ENCODE data around the gene SOX12. TPM values are rescaled to one million over a fixed set of nuclear protein-coding genes. Genes with fewer than 3 reads are reported as not detected.

SOX12 gene
- total RNA-seq (2022; extraction: Qiagen RNA extraction): 18.3 to 27.5 TPM (median 26.0 TPM) in 5 replicates

DNA sequence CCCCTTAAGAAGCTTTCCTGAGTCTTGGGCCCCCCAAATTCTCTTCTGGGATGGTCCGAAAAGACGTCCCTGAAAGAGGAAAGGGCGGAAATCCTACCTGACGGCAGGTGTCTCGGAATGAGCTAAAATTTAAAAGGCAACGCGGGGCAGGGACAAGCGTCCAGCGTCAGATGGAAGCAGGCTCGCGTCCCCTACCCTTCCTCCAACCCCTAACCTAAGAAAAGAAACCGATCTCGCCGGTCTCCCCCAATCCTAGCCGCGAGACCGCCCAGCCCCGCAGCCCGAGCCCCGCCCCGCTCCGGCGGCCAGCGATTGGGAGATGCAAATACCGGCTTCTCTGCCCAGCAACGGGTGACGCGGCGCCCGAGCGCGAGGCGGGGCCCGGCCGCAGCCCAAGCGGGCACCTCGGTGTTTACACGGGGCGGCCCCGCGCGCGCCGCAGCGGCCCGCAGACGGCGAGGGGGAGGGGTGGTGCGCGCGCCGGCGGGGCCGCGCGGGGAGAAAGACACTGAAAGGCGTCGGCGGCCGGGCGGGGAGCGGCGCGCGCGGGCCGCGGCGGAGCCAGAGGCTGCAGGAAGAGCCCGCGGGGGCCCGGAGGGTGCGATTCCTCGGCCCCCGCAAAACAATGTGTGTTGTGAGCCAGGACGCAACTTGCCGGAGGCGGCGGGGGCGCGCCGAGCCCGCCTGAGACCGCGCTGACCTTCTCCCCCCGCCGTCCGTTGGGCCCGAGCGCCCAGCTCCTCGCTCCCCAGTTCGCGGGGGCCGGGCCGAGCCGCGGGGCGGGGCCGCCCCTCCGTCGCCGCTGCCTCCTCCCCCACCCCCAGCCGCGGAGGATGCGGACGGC, at the start of gene SOX12:
Gene SOX12 (plus strand): TSS at position 508 of the 844 bp plus-strand sequence. CDS start 373 bp downstream, outside the sequence.

GRCh38 chr20:290084-290831, 35.1 kb upstream of the SOX12 start, which contains the start of gene C20orf96:
C20orf96 (minus strand) TSS chr20:290750; CDS start chr20:290610, 140 bp downstream.

DNA sequence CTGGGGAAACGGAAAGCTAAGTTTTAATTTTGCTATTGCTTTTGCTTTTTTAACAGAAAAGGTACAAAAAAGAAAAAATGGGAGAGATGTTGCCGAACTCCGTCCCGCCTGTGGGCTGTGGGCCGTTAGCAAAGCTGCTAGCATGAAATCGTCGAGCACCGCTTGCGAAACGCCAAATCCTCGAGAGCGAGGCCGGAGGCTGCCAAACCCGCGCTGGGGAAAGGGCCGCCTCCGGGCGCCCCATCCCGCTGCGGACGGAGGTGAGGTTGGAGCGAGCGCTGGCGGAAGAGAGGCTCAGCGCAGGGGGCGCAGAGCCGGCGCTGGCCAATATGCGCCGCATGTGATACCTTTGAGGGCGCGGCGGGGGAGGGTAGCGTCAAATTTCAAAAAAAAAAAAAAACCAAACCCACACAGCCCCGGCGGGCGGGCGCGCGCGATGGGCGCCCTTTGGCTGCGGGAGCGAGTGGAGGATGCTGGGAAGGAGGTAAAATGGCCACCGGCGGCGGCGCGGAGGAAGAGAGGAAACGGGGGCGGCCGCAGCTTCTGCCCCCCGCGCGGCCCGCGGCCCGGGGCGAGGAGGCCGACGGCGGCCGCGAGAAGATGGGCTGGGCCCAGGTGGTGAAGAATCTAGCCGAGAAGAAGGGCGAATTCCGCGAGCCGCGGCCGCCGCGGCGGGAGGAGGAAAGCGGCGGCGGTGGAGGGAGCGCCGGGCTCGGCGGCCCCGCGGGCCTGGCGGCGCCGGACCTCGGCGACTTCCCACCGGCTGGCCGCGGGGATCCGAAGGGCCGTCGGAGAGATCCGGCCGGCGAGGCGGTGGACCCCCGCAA, 28.0 kb upstream of the SOX12 start, which contains the start of gene ZCCHC3:
Gene ZCCHC3 (plus strand): TSS at position 473 of the 827 bp plus-strand sequence. CDS start 17 bp downstream, at position 490.

DNA sequence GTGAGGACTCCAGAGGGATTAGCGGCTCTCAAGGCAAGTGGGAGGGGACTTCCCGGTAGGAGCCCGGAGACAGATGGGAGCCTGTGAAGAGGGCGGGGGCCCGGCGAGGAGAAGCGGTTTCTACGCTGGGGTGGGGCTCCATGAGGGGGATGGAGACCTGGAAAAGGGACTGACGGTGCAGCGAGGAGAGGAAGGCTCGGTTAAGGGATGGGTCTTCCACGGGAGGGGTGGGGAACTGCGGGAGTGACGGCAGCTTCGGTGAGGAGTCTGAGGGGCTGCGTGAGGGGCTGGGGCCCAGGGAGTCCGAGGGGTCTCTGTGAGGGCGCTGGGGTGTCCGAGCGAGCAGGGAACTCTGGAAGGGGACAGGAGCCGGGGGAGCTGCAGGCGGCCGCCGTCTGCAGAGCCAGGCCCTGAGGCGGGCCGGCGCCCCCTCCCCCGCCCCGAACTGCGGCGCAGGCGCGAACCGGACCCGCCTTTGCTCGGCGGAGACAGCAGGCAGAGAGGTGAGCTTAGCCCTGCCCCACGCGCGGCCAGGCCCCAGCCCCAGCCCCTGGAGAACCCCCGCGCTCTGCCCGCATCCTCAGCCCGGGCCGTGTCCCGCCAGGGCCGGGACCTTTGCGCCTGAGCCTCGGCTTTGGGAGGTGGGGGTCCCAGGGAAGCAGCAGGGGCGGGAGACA, 21.4 kb downstream of the SOX12 start, which contains the start of gene NRSN2:
Gene NRSN2 (plus strand): TSS at position 472 of the 677 bp plus-strand sequence. CDS start 2,533 bp downstream, outside the sequence.

Other genes starting within 250 kb of the SOX12 start
- gene DEFB125, start 237.9 kb upstream of the SOX12 start, total RNA-seq (2022; extraction: Qiagen RNA extraction): not detected in 5 replicates
- not detected in 5 replicates for gene DEFB126, start 183.0 kb upstream of the SOX12 start, total RNA-seq (2022; extraction: Qiagen RNA extraction)
- gene DEFB127, start 168.1 kb upstream of the SOX12 start, total RNA-seq (2022; extraction: Qiagen RNA extraction): not detected in 5 replicates
- not detected in 5 replicates for gene DEFB128, start 135.8 kb upstream of the SOX12 start, total RNA-seq (2022; extraction: Qiagen RNA extraction)
- not detected in 5 replicates for gene DEFB129, start 98.3 kb upstream of the SOX12 start, total RNA-seq (2022; extraction: Qiagen RNA extraction)
- gene DEFB132, start 67.8 kb upstream of the SOX12 start, total RNA-seq (2022; extraction: Qiagen RNA extraction): not detected in 5 replicates
- 11.0 to 12.2 TPM (median 11.9 TPM) in 5 replicates for gene C20orf96, start 34.8 kb upstream of the SOX12 start, total RNA-seq (2022; extraction: Qiagen RNA extraction)
- 17.8 to 24.3 TPM (median 21.6 TPM) in 5 replicates for gene ZCCHC3, start 28.0 kb upstream of the SOX12 start, total RNA-seq (2022; extraction: Qiagen RNA extraction)
- 57.7 to 65.0 TPM (median 62.1 TPM) in 5 replicates for gene NRSN2, start 21.6 kb downstream of the SOX12 start, total RNA-seq (2022; extraction: Qiagen RNA extraction)
- 44.1 to 55.8 TPM (median 53.8 TPM) in 5 replicates for gene TRIB3, start 55.2 kb downstream of the SOX12 start, total RNA-seq (2022; extraction: Qiagen RNA extraction)
- gene RBCK1, start 82.7 kb downstream of the SOX12 start, total RNA-seq (2022; extraction: Qiagen RNA extraction): 100 to 142 TPM (median 138 TPM) in 5 replicates
- 30.9 to 34.9 TPM (median 33.9 TPM) in 5 replicates for gene TBC1D20, start 137.0 kb downstream of the SOX12 start, total RNA-seq (2022; extraction: Qiagen RNA extraction)
- gene CSNK2A1, start 218.2 kb downstream of the SOX12 start, total RNA-seq (2022; extraction: Qiagen RNA extraction): 131 to 157 TPM (median 146 TPM) in 5 replicates

Data from A549 treated with Mapracorat at 1 μM for 4 hours (cell line).